GM21528 (cell line): ENCODE data around the gene CCDC15.

Experiments used
- ATAC-seq: cut with Tn5 transposase; IDR thresholded peaks from one replicate; pipeline ENCODE4 v1.9.1; 2021; ENCODE audit warnings: mild to moderate bottlenecking, moderate library complexity; ENCODE audit not compliant: unreplicated experiment, low FRiP score

The CCDC15 gene

GRCh38 chr11:125062931-125063428 is 109.0 kb downstream of the CCDC15 start, which contains the start of gene SLC37A2:
Gene SLC37A2 (plus strand): TSS chr11:125063305. CDS start chr11:125063368, 63 bp downstream.
- peak; percentile 89 for ATAC-seq

GRCh38 chr11:125063429-125064043 is 109.5 kb downstream of the CCDC15 start:
- peak; percentile 19 for ATAC-seq

GRCh38 chr11:125064070-125064469 is 110.1 kb downstream of the CCDC15 start:
- ATAC-seq = no peak

DNA sequence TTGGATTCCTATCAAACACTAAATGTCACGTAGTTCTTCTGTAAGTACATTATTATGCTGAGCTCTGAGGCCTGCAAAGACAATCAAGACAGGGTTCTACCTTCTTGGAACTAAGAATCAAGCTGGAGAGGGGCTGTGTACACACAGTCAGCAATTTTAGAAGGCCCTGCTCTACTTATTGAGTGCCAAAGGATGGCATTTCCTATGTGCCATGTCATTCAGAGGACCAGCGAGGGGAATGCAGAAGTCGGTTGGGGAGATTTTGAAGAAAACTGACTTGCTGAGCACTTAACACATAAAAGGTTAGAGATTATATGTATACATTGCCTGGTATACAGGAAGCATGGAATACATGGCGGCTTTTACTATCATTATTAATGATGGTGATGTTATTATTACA is 114.4 kb downstream of the CCDC15 start:
- ATAC-seq = no peak

GRCh38 chr11:125069008-125069407 is 115.0 kb downstream of the CCDC15 start:
- no peak for ATAC-seq

- no peak for ATAC-seq
Measured at GRCh38 chr11:125069796-125070195, 115.8 kb downstream of the CCDC15 start.

DNA sequence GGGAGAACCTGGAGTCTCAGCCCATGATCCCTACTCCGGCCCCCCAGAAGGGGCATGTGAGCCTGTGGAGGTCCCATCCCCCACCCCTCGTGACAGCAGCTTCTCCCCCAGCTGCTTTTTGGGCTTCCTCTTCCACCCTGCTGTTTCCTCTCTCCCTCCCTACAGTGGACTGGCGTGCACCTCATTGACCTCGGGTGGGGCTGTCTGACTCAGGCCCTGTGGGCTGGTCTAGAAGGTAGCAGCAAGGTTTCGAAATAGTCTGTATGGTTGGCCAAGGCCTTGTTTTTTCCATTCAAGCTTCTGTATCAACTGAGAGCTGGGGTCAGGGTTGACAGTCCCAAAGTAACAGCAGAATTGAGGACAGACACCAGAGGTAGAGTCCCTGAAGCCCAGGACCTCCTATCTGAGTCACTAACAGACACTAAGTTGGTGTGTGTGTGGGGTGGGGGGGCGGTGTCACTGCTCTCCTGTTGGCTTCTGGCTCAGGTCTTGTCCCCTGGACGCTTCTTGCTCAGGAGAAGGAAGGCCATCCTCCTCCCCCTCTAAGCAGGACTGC is 116.8 kb downstream of the CCDC15 start:
- peak; percentile 71 for ATAC-seq

DNA sequence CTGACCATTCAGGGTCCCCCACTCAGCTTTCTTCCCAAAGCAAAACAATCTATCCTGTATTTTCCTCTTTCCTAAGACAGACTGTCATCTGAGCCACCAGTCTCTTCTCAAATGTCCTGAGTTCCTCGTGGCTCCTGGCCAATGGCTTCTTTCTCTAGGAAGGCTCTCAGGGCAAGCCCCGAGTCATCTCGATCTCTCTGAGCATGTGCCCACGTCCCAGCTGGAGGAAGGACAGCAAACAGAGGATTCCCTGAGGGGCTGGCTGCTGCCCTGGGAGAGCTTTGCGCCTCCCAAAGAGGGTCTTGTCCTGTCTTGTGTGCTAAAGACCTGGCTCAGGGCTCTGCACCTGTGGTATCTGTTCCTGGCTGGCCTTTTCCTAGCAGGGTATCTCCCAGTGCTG is 117.4 kb downstream of the CCDC15 start:
- ATAC-seq = no peak

DNA sequence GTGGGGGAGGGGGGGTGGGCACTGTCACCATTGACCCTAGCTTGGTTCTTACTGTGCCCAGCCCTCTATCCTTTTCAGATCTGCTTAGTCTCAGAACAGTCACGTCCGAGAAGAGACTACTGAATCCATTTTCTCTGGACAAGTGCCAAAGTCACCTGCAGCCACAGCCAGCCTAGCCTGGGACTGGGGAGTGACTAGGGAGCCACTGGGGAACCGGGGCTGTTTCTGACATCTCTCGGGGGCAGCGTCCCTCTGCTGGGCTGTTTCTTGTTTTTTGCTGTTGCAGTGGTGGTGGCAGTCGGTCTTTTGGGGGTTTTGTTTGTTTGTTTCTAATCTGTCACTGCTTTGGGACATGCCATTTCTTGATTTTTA is 117.8 kb downstream of the CCDC15 start:
- no peak for ATAC-seq

DNA sequence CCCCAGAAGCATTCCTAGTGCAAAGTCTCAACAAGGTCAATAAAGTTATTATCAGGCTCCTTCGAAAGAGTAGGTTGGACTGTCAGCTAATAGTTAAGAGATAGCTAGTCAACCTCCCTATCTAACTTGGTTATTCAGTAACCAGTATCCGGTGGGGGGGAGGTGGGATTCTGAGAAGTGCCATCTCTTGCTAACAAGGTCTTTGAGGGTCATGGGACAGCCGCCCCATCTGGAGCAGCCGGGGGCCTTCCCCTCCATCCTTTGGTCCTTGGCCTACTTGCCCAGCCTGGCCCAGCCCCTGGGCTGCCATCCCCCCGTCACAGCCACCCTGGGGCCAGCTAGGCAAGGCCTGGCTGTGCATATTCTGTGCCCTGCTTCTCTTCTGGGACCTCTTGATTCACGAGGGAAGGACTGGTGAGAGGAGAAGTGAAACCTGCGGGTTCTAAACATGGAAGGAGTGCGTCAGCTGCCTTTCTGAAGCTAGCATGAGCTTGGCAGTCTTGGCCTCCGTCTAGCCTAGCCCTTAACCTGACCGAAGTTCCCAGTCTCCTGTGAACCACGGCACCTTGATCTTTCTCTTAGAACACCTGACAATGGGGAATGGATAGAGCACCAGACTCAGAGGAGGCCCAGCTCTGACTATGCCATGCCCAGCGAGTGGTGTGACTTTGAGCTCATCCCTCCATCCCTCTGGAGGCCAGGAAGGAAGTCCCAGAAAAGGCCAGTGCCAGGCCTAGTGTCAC is 118.4 kb downstream of the CCDC15 start:
- peak; percentile 90 for ATAC-seq

- no peak for ATAC-seq
Measured at GRCh38 chr11:125072961-125073590, 119.1 kb downstream of the CCDC15 start.

- no peak for ATAC-seq
Measured at GRCh38 chr11:125073616-125074483, 119.8 kb downstream of the CCDC15 start.

GRCh38 chr11:125074511-125075241 is 120.7 kb downstream of the CCDC15 start:
- ATAC-seq = no peak

DNA sequence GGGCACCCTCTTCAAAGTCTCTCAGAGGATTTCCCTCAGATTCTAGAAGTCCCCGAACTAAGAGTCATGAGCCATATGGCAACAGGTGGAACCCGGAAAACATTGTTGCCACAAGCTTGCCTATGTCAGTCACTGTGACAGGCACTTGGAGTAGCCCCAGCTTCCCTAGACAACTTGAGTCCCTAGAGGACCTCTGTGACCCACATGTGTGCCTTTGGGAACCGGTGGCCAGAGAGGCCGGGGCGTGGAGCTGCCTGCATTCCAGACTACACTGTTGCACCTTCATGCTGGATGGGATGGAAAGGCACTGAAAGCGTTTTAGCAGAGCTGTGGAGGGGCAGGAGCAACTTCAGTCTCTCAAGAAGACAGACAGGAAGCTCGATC is 121.2 kb downstream of the CCDC15 start:
- no peak for ATAC-seq

DNA sequence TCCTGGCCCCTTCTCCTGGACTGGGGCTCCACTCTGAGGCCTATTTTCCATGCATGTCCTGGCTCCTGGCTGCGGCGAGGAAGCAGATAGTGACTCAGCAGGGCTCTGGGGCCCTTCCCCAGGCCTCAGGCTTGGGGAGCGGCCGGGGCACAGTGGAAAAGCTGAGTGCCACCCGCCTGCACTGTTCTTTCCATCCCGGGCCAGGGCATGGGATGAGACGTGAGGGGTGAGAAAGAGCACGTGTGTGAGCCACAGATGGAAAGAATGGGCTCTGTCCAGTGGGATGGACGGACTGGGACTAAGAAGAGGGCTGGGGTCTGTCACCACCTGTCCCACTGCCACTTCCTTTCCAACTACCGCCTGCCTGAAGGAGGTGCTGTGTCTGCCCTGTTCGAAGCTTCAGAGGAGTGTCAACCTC is 121.9 kb downstream of the CCDC15 start:
- ATAC-seq = no peak

GRCh38 chr11:125076378-125076945 is 122.5 kb downstream of the CCDC15 start:
- no peak for ATAC-seq

DNA sequence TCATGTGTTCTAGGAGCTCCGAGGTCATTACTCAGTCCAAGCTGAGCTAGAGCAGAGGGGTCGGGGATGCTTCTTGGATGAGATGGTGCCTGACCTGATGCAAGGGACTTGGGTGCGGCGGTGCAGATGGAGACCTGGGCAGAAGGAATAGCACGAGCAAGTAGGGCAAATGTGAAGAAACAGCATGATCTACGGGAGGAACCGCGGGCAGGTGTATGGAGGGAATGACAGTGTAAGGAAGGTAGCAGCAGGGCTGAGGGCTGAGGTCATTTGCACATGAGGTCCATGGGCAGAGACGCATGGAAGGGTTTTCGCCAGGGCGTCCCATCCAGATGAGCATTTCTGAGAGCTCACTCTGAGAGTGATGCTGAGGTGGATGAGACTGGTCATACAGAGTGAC is 124.0 kb downstream of the CCDC15 start:
- no peak for ATAC-seq

DNA sequence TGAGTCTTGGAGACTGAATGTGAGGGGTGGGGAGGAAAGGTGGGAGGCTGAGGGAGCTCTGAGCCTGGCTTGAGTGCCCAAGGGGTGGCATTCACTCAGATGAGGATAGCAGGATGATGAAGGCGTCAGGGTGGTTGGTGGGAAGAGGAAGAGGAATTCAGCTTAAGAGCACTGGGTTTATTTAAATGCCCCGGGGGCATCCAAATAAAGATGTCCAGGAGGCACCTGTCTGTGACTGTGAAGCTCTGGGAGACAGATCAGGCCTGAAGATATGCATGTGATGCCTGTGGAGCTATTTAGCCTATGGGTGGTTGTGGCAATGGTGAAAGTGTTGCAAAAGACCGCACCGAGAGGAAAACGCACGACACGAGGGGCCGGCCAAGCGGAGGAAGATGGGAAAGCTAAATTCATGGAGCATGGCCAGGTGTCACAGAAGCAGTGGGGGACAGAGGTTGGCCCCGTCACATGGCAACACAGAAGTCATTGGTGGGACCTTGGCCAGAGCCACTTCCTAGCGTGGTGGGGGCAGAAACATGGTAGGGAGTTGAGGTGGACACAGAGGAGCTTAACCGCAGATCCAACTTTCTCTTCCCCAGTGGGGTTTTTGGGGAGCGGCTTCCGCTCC is 124.6 kb downstream of the CCDC15 start:
- ATAC-seq = no peak
